Measurements from ENCODE around the gene KDM1A. TPM values are rescaled to one million over a fixed set of nuclear protein-coding genes. Genes with fewer than 3 reads are reported as not detected.

Gene KDM1A
- total and polyA plus RNA-seq, 10 donors: 18.4 to 47.2 (median 37.9) TPM

DNA sequence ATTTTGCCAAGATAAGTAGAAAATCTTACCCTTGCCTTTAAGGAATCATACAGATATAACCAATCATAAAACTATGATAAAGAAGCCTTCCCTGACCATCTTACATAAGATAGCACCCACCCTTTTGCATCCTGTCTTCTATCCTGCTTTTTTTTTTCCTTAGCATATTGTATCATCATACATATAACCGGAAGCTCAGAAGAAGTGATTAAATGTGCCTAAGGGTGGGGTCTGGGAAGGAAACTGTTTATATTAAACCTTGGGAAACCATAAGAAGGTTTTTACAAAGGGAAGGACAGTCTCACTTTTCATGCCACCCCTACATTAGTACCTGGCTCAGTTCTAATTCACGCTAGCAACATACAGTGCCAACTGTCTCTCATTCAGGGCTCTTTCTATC is 82.6 kb downstream of the KDM1A start:
- Histone ChIP-seq H3K36me3 (peaks cover 0 to 21% (median 0%) of the 10 kb centered on the region in 6 donors), H3K4me1 (peaks cover 40 to 77% (median 56%) of the 10 kb centered on the region in 6 donors), H3K4me3 (no peak overlapping the region), H3K27me3 (replicated peaks in 1 of 7) (no peaks in the 10 kb centered on the region), H3K9me3 (no peaks in the 10 kb centered on the region), H3K27ac (peak overlapping the region in 7 of 8 donors; percentile 47 to 77 (median 73))
- TF ChIP-seq, protein P1, sequence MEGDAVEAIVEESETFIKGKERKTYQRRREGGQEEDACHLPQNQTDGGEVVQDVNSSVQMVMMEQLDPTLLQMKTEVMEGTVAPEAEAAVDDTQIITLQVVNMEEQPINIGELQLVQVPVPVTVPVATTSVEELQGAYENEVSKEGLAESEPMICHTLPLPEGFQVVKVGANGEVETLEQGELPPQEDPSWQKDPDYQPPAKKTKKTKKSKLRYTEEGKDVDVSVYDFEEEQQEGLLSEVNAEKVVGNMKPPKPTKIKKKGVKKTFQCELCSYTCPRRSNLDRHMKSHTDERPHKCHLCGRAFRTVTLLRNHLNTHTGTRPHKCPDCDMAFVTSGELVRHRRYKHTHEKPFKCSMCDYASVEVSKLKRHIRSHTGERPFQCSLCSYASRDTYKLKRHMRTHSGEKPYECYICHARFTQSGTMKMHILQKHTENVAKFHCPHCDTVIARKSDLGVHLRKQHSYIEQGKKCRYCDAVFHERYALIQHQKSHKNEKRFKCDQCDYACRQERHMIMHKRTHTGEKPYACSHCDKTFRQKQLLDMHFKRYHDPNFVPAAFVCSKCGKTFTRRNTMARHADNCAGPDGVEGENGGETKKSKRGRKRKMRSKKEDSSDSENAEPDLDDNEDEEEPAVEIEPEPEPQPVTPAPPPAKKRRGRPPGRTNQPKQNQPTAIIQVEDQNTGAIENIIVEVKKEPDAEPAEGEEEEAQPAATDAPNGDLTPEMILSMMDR (IDR thresholded peaks at IDR 0.05 in 8 of 11, conservative IDR thresholded peaks at IDR 0.05 in 3 of 11): no peak
- TF ChIP-seq POLR2AphosphoS5 (IDR thresholded peaks at IDR 0.05): no peak
- WGBS, 5 donors: 65 to 79% (median 78%) methylated on average over 2 of the region's 2 CpGs
- no peak for DNase-seq
- intact Hi-C loops (cut with DNase I; ENCODE audit: low total_unique reads): no loop called here

GRCh38 chr1:23102289-23102688 is 83.0 kb downstream of the KDM1A start:
- Histone ChIP-seq H3K27ac (peak overlapping the region in 7 of 8 donors; percentile 47 to 77 (median 73)), H3K4me3 (no peak overlapping the region)
- WGBS, 5 donors: 12 to 23% (median 18%) methylated on average over 1 of the region's 1 CpG

DNA sequence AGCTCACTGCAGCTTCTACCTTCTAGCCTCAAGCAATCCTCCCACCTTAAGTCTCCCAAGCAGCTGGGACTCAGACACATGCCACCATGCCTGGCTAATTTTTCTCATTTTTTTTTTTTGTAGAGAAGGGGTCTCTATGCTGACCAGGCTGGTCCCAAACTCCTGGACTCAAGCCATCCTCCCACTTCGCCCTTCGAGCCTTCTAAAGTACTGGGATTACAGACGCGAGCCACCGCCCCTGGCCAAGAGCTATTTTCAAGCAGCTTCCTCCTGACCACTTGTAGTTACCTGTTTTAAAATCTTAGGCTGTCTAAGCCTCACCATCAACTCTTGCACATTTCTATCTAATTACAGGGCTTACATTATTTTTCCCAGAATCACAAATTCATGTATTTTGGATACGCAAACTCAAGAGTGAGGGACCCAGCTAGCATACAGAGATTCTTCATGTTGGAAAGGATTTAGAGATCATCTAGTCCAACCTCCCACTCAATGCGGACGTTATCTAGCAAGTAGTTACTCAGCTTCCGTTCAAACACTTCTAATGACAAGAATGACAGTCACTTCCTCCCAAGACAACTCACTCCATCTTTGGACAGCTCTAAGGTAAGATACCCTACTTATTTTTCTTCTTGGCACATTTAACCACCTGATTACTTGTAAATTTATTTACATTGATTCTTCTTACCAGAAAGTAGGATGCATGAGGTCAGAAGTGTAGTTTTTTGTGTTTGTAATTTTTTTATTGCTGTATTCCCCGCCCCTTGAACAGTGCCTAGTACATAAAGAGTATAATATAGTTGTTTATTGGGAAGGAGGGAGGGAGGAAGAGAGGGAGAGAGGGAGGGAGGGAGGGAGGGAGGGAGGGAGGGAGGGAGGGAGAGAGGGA is 84.0 kb downstream of the KDM1A start:
- peaks cover 39 to 72% (median 54%) of the 10 kb centered on the region in 6 donors for H3K4me1 ChIP-seq
- no peak for TF ChIP-seq POLR2A (IDR thresholded peaks at IDR 0.05)
- TF ChIP-seq POLR2AphosphoS5 (IDR thresholded peaks at IDR 0.05): no peak
- TF ChIP-seq, protein P1 (IDR thresholded peaks at IDR 0.05 in 8 of 11, conservative IDR thresholded peaks at IDR 0.05 in 3 of 11): no peak
- H3K9me3 ChIP-seq: no peaks in the 10 kb centered on the region
- peak overlapping the region; percentile 47 to 77 (median 72) for H3K27ac ChIP-seq
- H3K27me3 ChIP-seq (replicated peaks in 1 of 7): no peaks in the 10 kb centered on the region
- DNase-seq: no peak
- peaks cover 0 to 27% (median 6%) of the 10 kb centered on the region in 6 donors for H3K36me3 ChIP-seq
- H3K4me3 ChIP-seq: no peak overlapping the region
- intact Hi-C loops (cut with DNase I; ENCODE audit: low total_unique reads): no loop called here
- 39 to 63% (median 44%) methylated on average over 10 of the region's 10 CpGs for WGBS, 5 donors

More at GRCh38 chr1:23102289-23102688, 83.0 kb downstream of the KDM1A start:
- TF ChIP-seq, protein P1 (IDR thresholded peaks at IDR 0.05 in 8 of 11, conservative IDR thresholded peaks at IDR 0.05 in 3 of 11): no peak
- TF ChIP-seq POLR2AphosphoS5 (IDR thresholded peaks at IDR 0.05) (no peak), POLR2A (IDR thresholded peaks at IDR 0.05) (no peak)
- Histone ChIP-seq H3K4me1 (peaks cover 40 to 77% (median 56%) of the 10 kb centered on the region in 6 donors), H3K27me3 (replicated peaks in 1 of 7) (no peaks in the 10 kb centered on the region), H3K36me3 (peaks cover 0 to 23% (median under 1%) of the 10 kb centered on the region in 6 donors), H3K9me3 (no peaks in the 10 kb centered on the region)
- DNase-seq: no peak
- intact Hi-C loops (cut with DNase I; ENCODE audit: low total_unique reads): no loop called here

- Histone ChIP-seq H3K9me3 (no peaks in the 10 kb centered on the region), H3K4me1 (peaks cover 11 to 58% (median 32%) of the 10 kb centered on the region in 6 donors), H3K27ac (peak overlapping the region in 1 of 8 donors; percentile 16), H3K27me3 (replicated peaks in 1 of 7) (no peaks in the 10 kb centered on the region), H3K4me3 (no peak overlapping the region), H3K36me3 (peaks cover 0 to 36% (median 9%) of the 10 kb centered on the region in 6 donors)
- no peak for DNase-seq
- WGBS, 5 donors: 78 to 92% (median 89%) methylated on average over 4 of the region's 4 CpGs
- no peak for TF ChIP-seq POLR2AphosphoS5 (IDR thresholded peaks at IDR 0.05)
- TF ChIP-seq, protein P1 (IDR thresholded peaks at IDR 0.05 in 8 of 11, conservative IDR thresholded peaks at IDR 0.05 in 3 of 11): no peak
- no peak for TF ChIP-seq POLR2A (IDR thresholded peaks at IDR 0.05)
- intact Hi-C loops (cut with DNase I; ENCODE audit: low total_unique reads): no loop called here
Observed at GRCh38 chr1:23108918-23109533, 89.8 kb downstream of the KDM1A start.
